Heart left ventricle (tissue), 16 donors: ENCODE data around the gene CSNK1D. TPM values are rescaled to one million over a fixed set of nuclear protein-coding genes. Genes with fewer than 3 reads are reported as not detected.

Experiments used
- ATAC-seq, 4 donors: fragments of 200-7000 bp; cut with Tn5 transposase; one replicate each; pipeline ENCODE4 v1.9.1; 2020 to 2022; ENCODE audit warnings: moderate library complexity in 4 of 4, mild to moderate bottlenecking in 3 of 4, moderate number of reproducible peaks in 1 of 4
- DNase-seq, 5 donors: peaks; one replicate each; pipeline ENCODE4 v3.0.0-alpha.2; 2020
- H3K27ac ChIP-seq, 12 donors: fragments of 200-600 bp; sonication (generic) in 4 of 12; one replicate each; pipeline versions ENCODE4 v1.5.0 to v1.8.0; 2016 to 2022; ENCODE audit warnings: mild to moderate bottlenecking in 2 of 12
- H3K27me3 ChIP-seq, 9 donors: fragments of 200-600 bp; sonication (generic) in 2 of 9; one replicate each; pipeline versions ENCODE4 v1.5.1 to v1.8.0; 2016 to 2022; ENCODE audit warnings: mild to moderate bottlenecking in 3 of 9
- H3K36me3 ChIP-seq, 9 donors: fragments of 200-600 bp; sonication (generic) in 2 of 9; one replicate each; pipeline versions ENCODE4 v1.5.0 to v1.8.0; 2018 to 2022; ENCODE audit warnings: mild to moderate bottlenecking in 2 of 9
- H3K4me1 ChIP-seq, 12 donors: fragments of 200-600 bp; sonication (generic) in 4 of 12; one replicate each; pipeline versions ENCODE4 v1.5.0 to v1.8.0; 2016 to 2022; ENCODE audit warnings: mild to moderate bottlenecking in 3 of 12
- H3K4me3 ChIP-seq, 12 donors: fragments of 200-600 bp; sonication (generic) in 4 of 12; one replicate each; pipeline versions ENCODE4 v1.5.0 to v1.8.0; 2017 to 2022; ENCODE audit warnings: mild to moderate bottlenecking in 9 of 12, moderate library complexity in 4 of 12
- H3K9me3 ChIP-seq, 12 donors: fragments of 200-600 bp; sonication (generic) in 4 of 12; one replicate each; pipeline versions ENCODE4 v1.5.0 to v1.8.0; 2016 to 2022; ENCODE audit warnings: mild to moderate bottlenecking in 1 of 12
- POLR2A ChIP-seq, 2 donors: fragments of 450-650 bp; IDR thresholded peaks; one replicate each; pipeline ENCODE4 v1.6.1; 2017; ENCODE audit warnings: antibody characterized with exemption in 2 of 2, mild to moderate bottlenecking in 2 of 2, moderate library complexity in 2 of 2
- WGBS, 4 donors: extraction: QIAGEN DNeasy Blood & Tissue Kit in 2 of 4; methylation state at CpG; one replicate each; pipeline versions ENCODE4 v1.1.5 to v1.1.7; 2013 to 2018; 5-methylcytosine and 5-hydroxymethylcytosine counted together
- intact Hi-C, 10 donors: fragments of 100-400 bp; cut with DNase I; formaldehyde crosslinking; loops; one replicate each; pipeline versions ENCODE4 v1.11.1 to v1.14.2; 2022
- polyA plus RNA-seq, 2 donors: library from polyadenylated mRNA; stranded (reverse); fragments of 200-250 nt; gene quantifications; one replicate each; pipeline ENCODE4 v1.2.3, GENCODE V29; 2013
- total RNA-seq, 9 donors: library from RNA; depleted of rRNA in 2 of 9; stranded (reverse); fragments of >200 nt in 2 of 9; fragmentation: NEBNext Ultra II Directional in 3 of 9; extraction: Animal tissue kit (Norgen Biotek cat#: 25700) in 3 of 9; gene quantifications; one replicate each; pipeline versions ENCODE4 v1.1.0 to v1.2.4, GENCODE V29; 2016 to 2023
- TF ChIP-seq, protein P1 (sequence below), 12 donors: fragments of 200-600 bp; sonication (generic) in 4 of 12; IDR thresholded peaks; one replicate each; pipeline versions ENCODE4 v1.5.0 to v1.8.0; 2018 to 2022; ENCODE audit warnings: antibody characterized with exemption in 12 of 12, mild to moderate bottlenecking in 5 of 12
- donor health status: ischemic (EF 13 %, LVEDD 7.1; RV severe dilation, severe dysfunction).
- donor health status: healthy with polysubstance abuse.
- donor health status: DM: no; HTN: yes; CAD: no.
- donor health status: DM: no; HTN: no; CAD: no.
- donor health status: ischemic (EF 25% LVEDD 6.9; RV normal size, moderate dysfunction).
- donor health status: ischemic (EF 25% LVEDD 5.7; RV mildly dilated, moderate dysfunction).
- donor health status: healthy.
- donor health status: DM: yes; HTN: yes; CAD: no.
- donor health status: ischemic (EF 35%, LVEDD 5.7; RV mildly dilated, moderate dysfunction).
- donor health status: nonischemic (EF 11% LVEDD 7.7; RV severe dilation, severe dysfunction).
- donor health status: DM: yes; HTN: yes; CAD: no.
- donor health status: PGD.
- donor health status: ischemic (EF 29% LVEDD 5.4; RV normal size, mild dysfunction).
- donor health status: nonischemic (EF 23%, LVEDD 6.1; RV moderate dilation, normal function).

CSNK1D gene
- total and polyA plus RNA-seq, 11 donors = 38.4 to 88.1 (median 66.1) TPM

DNA sequence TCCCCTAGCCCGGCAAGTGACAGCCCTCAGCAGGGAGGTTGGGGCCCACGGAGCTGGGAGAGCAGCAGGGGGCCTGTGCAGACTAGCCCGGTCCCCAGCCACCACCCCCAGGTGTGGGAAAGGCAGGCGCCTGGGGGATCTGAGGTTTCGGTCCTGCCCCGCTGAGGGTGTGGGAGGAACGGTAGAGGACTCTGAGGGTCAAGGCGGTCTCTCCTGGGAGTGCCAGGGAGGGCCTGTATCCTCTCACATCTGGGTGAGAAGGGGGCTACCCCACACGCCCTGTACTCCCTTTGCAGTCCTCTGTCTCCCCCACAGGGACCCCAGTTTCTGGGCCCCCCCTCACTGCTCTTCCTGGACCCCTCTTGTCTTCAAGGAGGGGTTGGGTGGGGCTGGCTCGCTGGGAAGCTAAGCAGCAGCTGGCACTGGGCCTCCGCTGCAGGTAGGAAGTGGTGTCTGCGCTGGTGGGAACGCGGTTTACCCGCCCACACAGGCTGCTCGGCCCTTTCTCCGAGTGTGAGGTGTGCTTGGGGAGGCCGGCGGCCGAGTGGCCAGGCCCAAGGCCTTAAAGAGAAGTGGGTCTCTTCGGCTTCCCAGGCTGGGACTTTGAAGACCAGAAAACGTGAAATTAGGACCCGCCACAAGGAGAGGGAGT is 28.5 kb upstream of the CSNK1D start:
- H3K4me3 ChIP-seq = peak overlapping the region in 1 of 12 donors; percentile 20
- TF ChIP-seq, protein P1, sequence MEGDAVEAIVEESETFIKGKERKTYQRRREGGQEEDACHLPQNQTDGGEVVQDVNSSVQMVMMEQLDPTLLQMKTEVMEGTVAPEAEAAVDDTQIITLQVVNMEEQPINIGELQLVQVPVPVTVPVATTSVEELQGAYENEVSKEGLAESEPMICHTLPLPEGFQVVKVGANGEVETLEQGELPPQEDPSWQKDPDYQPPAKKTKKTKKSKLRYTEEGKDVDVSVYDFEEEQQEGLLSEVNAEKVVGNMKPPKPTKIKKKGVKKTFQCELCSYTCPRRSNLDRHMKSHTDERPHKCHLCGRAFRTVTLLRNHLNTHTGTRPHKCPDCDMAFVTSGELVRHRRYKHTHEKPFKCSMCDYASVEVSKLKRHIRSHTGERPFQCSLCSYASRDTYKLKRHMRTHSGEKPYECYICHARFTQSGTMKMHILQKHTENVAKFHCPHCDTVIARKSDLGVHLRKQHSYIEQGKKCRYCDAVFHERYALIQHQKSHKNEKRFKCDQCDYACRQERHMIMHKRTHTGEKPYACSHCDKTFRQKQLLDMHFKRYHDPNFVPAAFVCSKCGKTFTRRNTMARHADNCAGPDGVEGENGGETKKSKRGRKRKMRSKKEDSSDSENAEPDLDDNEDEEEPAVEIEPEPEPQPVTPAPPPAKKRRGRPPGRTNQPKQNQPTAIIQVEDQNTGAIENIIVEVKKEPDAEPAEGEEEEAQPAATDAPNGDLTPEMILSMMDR (IDR thresholded peaks at IDR 0.05) = no peak
- no peak for TF ChIP-seq POLR2A (IDR thresholded peaks at IDR 0.05)
- DNase-seq (no peak), ATAC-seq (no peak)
- no peaks in the 10 kb centered on the region for H3K9me3 ChIP-seq
- H3K27me3 ChIP-seq = peaks cover 0 to 18% (median 0%) of the 10 kb centered on the region in 9 donors
- intact Hi-C loops = no loop called here
- H3K4me1 ChIP-seq = peaks cover 6 to 63% (median 15%) of the 10 kb centered on the region in 12 donors
- 77 to 85% (median 82%) methylated on average over 14 to 23 of the region's 23 CpGs for WGBS, 4 donors
- no peaks in the 10 kb centered on the region for H3K36me3 ChIP-seq
- H3K27ac ChIP-seq = peak overlapping the region in 1 of 12 donors; percentile 42

DNA sequence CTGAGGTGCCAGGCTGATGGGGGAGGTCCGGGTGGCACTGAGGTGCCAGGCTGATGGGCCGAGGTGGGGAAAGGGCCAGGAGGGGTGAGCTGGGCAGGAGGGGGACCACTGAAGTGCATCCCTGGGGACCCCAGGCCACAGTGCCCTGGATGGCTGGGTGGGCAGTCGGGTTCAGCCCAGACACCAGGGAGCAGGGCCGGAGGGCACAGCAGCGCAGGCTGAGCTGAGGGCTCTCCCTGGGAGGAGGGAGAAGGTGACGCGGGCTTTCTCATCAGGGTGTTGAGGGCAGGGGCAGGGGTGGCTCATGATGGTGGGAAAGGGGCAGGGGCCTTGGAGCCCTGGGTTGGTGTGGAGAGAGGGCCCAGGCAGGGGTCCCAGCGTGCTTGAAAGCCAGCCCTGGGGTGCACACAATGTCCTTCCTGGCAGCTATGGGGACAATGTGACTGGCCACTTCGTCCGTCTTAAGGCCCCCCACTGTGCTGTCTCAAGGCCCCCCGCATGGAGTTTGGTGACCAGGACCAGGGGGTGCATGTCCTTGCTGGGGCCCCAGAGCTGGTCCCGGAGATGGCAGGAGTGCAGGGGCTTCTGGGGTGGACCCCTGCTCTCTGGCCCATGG is 27.9 kb upstream of the CSNK1D start:
- Histone ChIP-seq H3K4me1 (peaks cover 6 to 69% (median 19%) of the 10 kb centered on the region in 12 donors), H3K27me3 (peaks cover 0 to 18% (median 0%) of the 10 kb centered on the region in 9 donors), H3K4me3 (no peak overlapping the region), H3K36me3 (no peaks in the 10 kb centered on the region), H3K27ac (no peak overlapping the region), H3K9me3 (no peaks in the 10 kb centered on the region)
- intact Hi-C loops = no loop called here
- no peak for DNase-seq
- WGBS, 4 donors = 89 to 96% (median 92%) methylated on average over 8 to 12 of the region's 12 CpGs
- TF ChIP-seq, protein P1 (IDR thresholded peaks at IDR 0.05) = no peak
- TF ChIP-seq POLR2A (IDR thresholded peaks at IDR 0.05) = no peak
- ATAC-seq = no peak

DNA sequence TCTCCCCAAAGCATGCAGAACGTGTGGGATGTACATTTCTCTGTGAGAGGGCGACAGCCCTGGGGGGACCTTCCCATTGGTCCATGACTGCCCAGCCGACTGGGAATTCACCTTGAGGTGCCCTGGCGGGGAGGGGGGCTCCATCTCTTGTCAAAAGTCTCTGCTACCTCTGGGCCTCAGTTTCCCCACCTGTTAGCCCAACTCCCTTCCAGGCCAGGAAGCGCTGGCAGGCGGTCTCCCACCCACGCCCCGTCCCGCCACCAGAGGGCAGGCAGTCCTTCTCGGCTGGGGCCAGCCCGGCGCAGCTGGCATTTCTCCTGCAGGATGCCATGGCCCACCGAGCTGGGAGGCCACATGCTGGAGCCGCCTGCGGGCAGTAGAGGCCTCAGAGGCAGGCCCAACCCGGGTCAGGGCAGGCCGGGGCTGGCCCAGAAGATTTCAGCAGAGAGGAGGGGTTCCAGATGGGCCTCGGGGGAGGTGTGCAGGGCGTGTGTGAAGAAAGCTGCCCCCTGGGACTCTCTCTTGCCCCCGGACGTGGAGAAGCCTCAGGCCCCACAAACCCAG is 27.3 kb upstream of the CSNK1D start:
- H3K27ac ChIP-seq = no peak overlapping the region
- TF ChIP-seq, protein P1 (IDR thresholded peaks at IDR 0.05) = peak; percentile 53 to 80 (median 68)
- TF ChIP-seq POLR2A (IDR thresholded peaks at IDR 0.05) = no peak
- peaks cover 6 to 72% (median 19%) of the 10 kb centered on the region in 12 donors for H3K4me1 ChIP-seq
- intact Hi-C loops = no loop called here
- peaks cover 0 to 18% (median 0%) of the 10 kb centered on the region in 9 donors for H3K27me3 ChIP-seq
- peak in 3 of 4 donors; percentile 5 to 27 (median 7) for ATAC-seq
- 30 to 34% (median 33%) methylated on average over 14 to 21 of the region's 21 CpGs for WGBS, 4 donors
- DNase-seq = peak; percentile 57 to 89 (median 71)
- H3K4me3 ChIP-seq = no peak overlapping the region
- H3K36me3 ChIP-seq = no peaks in the 10 kb centered on the region
- H3K9me3 ChIP-seq = no peaks in the 10 kb centered on the region

DNA sequence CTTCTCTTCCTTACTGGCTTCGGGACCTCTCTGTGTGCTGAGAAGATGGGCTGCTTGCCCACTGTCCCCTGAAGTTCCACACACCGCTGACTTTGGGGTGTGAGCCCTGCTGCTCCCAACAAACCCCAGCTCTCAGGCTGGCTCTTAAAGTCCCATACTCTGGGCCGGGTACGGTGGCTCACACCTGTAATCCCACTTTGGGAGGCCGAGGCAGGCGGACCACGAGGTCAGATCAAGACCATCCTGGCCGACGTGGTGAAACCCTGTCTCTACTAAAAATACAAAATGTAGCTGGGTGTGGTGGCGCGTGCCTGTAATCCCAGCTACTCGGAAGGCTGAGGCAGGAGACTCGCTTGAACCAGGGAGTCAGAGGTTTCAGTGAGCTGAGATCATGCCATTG is 26.7 kb upstream of the CSNK1D start:
- Histone ChIP-seq H3K4me1 (peaks cover 6 to 72% (median 19%) of the 10 kb centered on the region in 12 donors), H3K9me3 (no peaks in the 10 kb centered on the region), H3K36me3 (no peaks in the 10 kb centered on the region), H3K4me3 (no peak overlapping the region), H3K27ac (no peak overlapping the region), H3K27me3 (peaks cover 0 to 18% (median 0%) of the 10 kb centered on the region in 9 donors)
- TF ChIP-seq, protein P1 (IDR thresholded peaks at IDR 0.05) = no peak
- no peak for TF ChIP-seq POLR2A (IDR thresholded peaks at IDR 0.05)
- intact Hi-C loops = no loop called here
- 91 to 95% (median 93%) methylated on average over 13 of the region's 13 CpGs for WGBS, 4 donors
- no peak for ATAC-seq
- no peak for DNase-seq
